ENCODE measurements around the gene TCN1.
"Not testable (repeated sequence)": the region's sequence is repeated elsewhere in the genome, so short reads cannot be mapped to it uniquely, and the experiment has no call there.

Gene TCN1

DNA sequence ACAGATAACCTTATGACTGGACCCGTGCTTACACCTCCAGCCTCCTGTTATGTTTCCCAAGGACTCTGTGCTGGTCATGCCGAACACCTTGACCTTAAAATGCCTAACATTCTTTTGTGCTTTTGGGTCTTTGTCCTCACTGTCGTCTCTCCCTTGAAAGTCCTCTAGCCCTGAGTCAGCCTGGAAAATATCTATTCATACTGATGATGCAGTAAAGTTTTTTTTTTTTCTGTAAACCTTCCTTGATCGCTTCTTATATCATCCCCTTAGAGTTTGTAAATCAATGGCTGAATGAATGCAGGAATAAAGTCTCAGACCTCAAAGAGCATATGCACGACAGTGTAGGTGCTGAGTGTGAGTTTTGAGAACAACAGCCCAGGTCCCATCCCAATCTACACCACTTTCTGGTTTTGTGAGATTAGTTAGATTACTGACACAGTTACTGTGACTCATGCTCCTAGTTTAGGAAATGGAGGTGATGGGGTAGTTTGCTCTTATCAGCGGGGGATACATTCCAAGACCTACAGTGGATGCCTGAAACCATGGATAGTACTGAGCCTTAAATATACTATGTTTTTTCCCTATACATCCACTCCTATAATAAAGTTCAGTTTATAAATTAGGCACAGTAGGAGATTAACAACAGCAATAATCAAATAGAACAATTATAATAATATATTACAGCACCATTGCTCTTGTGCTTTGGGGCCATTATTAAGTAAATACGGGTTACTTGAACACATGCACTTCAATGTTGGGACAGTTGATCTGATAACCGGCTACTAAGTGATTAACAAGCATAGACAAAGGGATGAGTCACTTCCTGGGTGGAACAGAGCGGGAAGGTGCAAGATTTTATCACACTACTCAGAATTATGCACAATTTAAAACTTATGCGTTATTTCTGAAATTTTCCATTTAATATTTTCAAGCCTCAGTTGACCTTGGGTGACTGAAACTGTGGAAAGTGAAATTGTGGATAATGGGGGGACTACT lies 8.6 kb downstream of the TCN1 start:
- intact Hi-C loops (cut with DNase I), result no loop called here
- no peak for DNase-seq

DNA sequence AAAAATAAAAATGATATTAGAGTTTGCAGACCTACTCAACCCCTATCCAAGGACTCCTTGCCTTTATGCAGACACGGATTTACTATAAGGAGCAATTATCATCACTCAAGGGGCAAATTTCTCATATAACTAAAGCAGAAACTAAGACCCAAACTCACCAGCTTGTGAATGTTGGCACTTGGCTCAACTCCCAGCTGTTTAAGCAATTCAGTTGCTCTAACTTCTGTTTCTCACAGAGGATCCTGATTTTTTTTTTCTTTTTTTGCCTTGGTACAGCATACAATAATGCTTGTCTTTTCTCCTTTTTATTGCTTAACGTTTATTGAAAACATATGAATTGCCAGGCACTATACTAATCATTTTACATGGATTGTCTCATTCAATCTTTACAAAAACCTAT lies 11.4 kb downstream of the TCN1 start:
- intact Hi-C loops (cut with DNase I), result no loop called here
- DNase-seq, result no peak

DNA sequence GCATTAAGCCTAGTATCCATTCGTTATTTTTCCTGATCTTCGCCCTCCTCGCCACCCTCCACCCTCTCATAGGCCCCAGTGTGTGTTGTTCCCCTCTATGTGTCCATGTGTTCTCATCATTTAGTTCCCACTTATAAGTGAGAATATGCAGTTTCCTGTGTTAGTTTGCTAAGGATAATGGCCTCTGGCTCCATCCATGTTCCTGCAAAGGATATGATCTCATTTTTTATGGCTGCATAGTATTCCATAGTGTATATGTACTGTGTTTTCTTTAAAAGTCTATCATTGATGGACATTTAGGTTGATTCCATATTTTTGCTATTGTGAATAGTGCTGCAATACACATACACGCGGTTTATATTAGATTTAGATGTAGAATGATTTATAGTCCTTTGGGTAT lies 14.9 kb downstream of the TCN1 start:
- intact Hi-C loops (cut with DNase I); DNase-seq: not testable (repeated sequence)

DNA sequence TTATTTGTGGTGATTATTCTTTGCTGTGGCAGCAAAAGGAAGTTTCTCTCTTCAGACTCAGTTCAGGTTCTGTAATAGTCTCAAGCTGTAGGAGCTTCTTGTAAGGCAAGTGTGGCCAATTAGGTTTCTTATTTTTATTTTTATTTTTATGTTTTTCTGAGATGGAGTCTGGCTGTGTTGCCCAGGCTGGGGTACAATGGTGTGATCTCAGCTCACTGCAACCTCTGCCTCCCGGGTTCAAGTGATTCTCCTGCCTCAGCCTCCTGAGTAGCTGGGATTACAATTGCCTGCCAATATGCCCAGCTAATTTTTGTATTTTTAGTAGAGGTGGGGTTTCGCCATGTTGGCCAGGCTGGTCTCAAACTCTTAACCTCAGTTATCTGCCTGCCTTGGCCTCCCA lies 16.7 kb downstream of the TCN1 start:
- intact Hi-C loops (cut with DNase I); DNase-seq: not testable (repeated sequence)

DNA sequence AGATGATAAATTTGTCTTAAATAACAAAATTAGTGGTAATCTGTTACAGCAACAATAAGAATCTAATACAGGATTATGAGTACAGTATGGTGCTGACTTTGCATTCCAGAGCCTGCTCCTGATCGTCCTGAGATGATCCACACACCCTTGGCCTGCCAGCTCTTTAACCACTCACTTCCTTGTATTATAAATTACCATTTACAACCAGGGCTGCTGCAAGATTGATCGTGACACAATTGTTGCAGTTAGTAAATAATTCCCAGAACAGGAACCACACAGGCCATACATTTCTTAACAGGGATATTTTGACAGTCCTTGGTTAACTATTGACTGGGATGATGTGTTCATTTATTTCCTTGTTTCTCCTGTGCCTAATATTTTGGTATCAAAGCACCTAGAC lies 17.2 kb downstream of the TCN1 start:
- intact Hi-C loops (cut with DNase I), result no loop called here
- no peak for DNase-seq

DNA sequence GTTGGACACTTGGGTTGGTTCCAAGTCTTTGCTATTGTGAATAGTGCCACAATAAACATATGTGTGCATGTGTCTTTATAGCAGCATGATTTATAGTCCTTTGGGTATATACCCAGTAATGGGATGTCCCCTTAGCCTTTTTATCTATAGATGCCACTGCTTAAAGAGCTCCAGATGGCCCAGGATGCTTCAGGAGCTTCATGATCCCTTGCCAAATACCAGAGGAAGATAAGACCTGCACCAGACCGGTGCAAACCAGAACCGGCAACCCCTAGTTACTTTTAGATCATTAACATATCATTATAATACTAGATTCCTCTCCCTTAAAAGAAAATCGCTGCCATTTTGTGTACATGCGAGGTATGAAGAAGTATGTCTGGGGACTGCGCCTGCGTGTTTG lies 17.8 kb downstream of the TCN1 start:
- DNase-seq; intact Hi-C loops (cut with DNase I): not testable (repeated sequence)

DNA sequence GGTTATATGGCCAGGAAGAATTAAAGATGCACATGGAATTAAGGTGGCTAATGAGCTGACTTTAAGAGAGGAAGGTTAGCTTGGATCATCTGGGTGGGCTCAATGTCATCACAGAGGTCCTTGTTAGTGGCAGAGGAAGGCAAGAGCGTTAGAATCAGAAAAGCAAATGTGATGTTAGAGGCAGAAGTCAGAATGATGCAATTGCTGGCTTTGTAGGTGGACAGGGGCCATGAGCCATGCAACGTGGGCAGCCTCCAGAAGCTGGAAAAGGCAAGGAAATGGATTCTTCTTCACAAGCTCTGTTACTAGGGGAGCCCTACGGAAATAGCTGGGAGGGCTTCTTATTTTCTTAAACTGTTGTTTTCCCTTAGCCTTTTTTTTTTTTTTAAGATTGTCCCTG lies 18.7 kb downstream of the TCN1 start:
- intact Hi-C loops (cut with DNase I), result no loop called here
- no peak for DNase-seq

DNA sequence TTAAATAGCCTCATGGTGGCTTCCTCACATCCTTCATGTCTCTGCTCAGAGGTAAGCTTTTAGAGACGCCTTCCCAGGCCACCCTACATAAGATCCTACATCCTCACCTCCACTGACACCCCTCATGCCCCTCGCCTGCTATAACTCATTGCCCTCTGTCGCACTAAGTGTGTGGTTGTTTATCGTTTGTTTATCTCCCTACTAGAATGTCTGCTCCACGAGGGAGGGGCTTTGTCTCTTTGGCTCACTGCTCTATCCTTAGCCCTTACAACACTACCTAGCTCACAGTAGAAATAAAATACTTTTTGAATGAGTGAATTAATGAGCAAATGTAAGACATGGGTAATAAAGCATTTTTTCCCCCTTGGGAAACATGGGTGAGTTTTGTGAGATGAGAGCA lies 19.7 kb downstream of the TCN1 start:
- DNase-seq, result no peak
- intact Hi-C loops (cut with DNase I), result no loop called here

DNA sequence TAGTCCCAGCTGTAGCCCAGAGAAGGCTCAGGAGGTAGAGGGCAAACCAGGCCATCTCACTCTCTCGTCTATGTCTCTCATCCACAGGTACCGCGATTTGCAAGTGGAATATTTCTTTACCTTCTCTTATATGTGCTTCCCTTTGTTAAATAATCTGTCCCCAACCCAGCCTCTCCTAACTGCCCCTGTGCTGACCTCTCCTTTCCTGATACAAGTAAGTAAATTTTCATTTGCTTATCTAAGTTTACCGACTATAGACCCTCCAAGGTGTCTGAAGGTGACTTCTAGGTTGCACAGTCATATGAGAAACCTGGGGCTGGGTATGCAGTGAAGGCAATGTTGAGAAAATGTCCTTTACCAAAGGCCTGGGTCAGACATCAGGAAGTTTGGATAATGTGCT lies 20.9 kb downstream of the TCN1 start, which contains the start of gene CBLIF:
TSS of gene CBLIF (minus strand) at position 101 of the 400 bp plus-strand sequence. CDS start at position 55, 46 bp downstream.
- intact Hi-C loops (cut with DNase I), result no loop called here
- no peak for DNase-seq

DNA sequence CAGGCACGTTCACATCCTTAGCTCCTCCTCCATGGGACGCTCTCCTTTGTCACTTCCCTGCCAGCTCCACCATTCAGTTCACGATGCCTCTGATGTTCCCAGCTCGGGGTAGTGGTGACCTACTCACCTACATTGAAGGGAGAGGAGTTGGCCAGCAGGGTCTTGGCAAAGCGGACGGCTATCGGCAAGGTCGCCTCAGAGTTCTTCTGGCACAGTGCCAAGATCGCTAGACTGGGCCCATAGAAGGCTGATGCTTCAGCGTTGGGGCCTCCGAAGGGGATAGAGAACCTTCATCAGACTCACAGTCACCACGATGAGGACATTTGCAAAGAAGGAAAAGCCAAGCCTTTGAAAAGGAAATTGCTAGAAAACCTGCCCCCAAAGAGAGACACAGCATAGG lies 24.0 kb downstream of the TCN1 start:
- intact Hi-C loops (cut with DNase I), result no loop called here
- no peak for DNase-seq

DNA sequence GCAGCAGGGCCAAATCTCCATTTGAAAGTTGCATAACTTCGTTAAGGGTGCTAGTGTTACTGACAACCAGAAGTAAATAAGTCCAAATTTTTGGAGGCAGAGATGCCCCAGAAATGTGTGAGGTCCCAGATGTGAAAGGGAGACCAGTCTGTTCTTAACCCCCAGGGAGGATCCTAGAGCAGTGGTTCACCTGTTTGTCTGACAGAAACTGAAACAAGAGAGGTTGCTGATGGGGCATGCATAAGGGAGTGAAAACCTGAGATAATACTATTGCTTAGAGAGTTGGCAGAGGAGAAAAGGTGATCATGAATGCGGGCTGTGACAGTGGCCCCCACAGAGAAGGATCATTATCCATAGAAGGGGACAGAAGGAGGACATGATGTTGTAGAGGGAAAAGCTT lies 24.8 kb downstream of the TCN1 start:
- intact Hi-C loops (cut with DNase I), result no loop called here
- no peak for DNase-seq

DNA sequence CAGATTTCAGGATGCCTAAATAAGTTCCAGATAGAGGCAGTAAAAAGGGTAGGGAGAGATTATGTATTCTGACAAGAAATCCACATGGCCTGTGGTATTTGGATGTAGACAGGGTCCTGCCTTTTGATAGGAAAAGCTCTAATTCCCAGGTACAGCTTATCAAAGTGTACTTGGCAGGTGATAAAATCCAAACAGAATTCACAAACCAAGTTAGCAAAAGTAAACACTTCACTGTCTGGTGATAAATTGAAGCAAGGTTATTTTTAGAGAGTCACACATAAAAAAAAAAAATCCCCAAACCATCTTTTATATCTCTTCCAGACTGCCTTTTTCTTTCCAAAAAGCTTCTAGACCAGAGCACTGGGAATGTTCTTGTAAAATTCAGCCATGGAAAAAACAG lies 26.7 kb downstream of the TCN1 start:
- intact Hi-C loops (cut with DNase I), result no loop called here
- DNase-seq, result no peak

DNA sequence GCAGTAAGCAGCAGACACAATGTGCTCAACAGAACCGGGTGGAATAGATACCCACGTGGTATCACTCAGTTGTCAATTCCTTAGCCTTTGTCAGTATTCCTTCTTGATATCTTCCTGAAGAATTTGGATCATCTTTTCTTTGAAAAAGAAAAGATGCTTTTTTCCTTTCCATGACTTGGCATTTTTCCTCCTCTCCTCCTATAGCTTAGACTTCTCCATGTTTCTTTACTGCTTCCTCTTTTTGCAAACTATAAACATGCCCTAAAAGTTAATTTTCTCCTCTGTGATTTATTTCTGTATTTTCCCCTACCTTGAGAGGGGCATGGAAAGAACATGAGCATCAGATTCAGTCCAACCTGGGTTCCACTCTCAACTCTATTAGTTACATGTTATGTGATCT lies 32.7 kb downstream of the TCN1 start:
- intact Hi-C loops (cut with DNase I), result no loop called here
- DNase-seq, result no peak

DNA sequence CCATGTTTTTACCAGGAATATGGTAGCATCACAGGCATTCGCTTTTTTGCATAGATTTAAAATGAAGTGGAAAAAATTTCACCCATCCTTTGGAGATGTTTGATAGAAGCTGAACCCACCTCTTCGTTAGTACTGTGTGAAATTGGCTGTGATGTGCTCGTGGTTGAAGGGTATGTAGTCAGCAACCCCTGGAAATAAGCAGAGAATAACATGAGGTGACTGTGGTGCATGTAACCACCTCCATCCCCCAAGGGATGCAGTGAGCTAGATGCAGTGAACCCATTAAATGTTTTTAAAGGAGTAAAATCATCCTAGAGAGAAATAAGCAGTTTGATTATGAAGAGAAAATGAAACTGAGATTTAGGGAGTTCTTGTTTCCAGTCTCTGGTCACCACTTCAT lies 36.9 kb downstream of the TCN1 start:
- DNase-seq, result no peak
- intact Hi-C loops (cut with DNase I), result no loop called here

DNA sequence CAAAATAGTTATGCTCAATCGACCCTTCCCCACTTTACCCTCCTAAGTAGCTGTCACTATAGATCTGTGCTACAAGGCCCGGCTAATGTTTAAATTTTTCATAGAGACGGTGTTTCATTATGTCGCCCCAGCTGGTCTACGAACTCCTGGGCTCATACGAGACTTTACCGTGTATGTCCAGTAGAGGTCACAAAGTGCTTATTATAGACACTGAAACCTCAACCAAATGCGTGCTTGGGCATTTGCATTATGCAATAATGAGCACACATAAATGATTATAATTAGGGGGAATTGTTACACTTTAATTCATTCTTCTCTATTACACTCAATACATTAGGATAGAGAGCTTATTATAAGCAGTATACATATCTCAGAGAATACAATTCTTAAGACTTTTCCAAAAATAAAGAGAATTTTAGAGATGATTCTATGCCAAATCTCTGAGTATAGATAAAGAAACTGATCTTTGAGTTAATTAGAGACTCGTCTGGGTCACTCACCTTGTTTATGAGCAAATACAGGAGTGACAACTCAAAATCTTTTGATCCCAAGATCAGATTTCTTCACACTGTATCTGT lies 43.2 kb downstream of the TCN1 start:
- intact Hi-C loops (cut with DNase I), result loop anchor here (1.0 to 5.0 kb wide), 2 partner anchors 307 to 429 kb away; no protein-coding TSS in a partner anchor
- no peak for DNase-seq

DNA sequence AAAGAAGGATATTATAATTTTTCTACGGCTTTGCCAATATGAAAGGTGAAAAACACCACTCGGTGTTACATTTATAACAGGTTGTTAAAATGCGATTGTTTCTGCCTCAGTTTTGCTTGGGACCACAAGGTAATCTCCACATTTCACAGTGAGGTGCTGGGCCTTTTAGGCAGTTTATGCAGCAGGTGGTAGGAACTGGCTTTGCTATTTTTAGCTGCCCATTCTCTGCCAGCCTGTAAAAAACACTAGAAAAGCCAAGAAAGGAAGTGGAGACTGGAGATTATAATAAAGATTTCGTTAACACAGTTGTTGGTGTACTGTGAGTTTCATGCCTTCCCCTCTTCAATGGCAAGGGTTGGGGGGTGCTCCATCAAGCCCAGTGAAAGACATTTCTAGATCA lies 47.7 kb downstream of the TCN1 start:
- no peak for DNase-seq
- intact Hi-C loops (cut with DNase I), result no loop called here

DNA sequence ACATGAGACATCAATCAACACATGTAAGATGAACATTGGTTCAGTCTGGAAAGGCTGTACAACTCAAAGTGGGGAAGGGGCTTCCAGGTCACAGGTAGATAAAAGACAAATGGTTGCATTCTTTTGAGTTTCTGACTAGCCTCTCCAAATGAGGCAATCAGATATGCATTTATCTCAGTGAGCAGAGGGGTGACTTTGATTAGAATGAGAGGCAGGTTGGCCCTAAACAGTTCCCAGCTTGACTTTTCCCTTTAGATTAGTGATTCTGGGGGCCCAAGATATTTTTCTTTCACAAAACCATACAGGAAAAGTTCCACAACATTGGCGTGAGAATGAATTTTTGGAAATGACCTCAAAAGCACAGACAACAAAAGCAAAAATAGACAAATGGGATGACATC lies 49.9 kb downstream of the TCN1 start:
- DNase-seq; intact Hi-C loops (cut with DNase I): not testable (repeated sequence)

DNA sequence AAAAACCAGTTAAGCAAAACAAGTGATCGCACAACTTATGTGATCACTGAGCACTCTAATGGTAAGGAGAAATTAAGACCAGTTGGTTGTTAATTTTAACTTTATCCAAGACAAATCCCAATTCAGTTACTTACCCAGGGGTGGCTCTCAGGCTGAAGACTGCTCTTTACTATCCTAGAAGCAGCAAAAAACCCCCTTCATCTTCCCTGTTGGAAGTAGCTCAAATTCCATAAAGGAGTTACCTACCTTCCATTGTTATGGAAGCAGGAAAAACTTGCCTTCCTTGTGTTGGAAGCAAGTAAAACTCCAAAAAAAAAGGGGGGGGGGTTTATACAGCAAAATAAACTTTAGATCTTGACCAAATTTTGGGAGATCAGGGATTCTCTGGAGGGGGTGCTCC lies 50.5 kb downstream of the TCN1 start:
- intact Hi-C loops (cut with DNase I), result no loop called here
- no peak for DNase-seq

DNA sequence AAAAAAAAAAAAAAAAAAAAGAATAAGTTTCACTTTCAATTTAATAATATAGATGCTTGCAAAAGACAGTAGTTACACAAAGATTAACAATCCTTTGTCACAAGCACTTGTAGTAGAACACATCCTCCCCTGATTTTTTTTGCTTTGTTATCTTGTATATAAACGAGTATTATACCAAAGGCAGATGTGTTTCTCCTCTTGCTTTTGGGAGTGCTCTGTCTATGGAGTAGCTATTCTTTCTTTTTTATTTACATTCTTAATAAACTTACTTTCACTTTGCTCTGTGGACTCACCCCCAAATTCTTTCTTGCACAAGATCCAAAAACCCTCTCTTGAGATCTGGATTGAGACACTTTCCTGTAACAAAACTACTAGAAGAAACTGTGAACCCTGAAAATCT lies 52.3 kb downstream of the TCN1 start:
- no peak for DNase-seq
- intact Hi-C loops (cut with DNase I), result no loop called here

DNA sequence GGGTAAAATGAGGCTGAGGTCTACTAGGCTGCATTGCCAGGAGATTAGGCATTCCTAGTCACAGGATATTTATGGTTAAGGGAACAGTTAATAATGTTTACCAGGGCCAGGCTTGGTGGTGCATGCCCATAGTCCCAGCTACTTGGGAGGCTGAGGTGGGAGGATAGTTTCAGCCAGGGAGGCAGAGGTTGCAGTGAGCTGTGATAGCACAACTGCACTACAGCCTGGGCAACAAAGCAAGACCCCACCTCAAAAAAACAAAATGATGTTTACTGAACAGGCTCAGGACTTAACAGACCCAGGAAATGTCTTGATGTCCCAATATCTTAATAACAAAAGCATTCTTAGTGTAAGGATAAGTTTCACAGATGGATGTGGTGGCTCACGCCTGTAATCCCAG lies 52.9 kb downstream of the TCN1 start:
- DNase-seq, result no peak
- intact Hi-C loops (cut with DNase I), result no loop called here

DNA sequence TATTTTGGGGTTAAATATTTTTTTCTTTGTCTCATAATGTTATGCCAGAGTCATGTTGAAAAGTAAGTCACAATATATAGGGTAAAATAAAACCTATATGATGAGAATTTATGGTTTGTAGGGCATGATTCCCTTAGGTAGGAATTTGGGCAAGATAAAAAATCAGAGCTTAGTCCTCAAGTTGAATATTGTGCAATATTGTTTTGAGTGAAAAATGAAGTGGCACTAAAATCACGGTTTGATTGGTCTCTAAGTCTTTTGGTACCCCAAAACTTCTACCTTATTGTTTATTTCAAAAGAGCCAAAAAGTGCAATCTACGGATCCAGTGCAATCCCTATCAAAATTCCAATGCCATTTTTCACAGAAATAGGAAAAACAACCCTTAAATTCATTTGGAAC lies 54.1 kb downstream of the TCN1 start:
- intact Hi-C loops (cut with DNase I), result no loop called here
- no peak for DNase-seq

DNA sequence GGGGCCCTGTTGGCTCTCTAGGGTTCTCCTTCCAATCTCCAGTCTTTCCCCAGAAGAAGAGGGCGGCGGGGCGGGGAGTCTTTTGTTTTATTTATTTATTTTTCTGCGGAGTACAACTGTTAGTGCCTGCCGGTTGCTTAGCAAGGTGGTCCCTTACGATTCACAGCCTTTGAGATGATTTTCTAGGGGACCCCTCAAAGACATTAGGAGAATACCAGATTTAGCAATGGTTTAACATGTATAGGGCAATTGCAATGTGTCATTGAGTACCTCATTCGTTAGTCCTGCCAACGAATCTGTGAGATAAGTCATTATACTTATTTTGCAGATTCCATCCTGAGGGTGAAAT lies 55.4 kb downstream of the TCN1 start:
- DNase-seq, result no peak
- intact Hi-C loops (cut with DNase I), result no loop called here
